HCT116 (cell line): ENCODE measurements around the gene SYNDIG1. TPM values are rescaled to one million over a fixed set of nuclear protein-coding genes. Genes with fewer than 3 reads are reported as not detected.
A peak's percentile ranks its signal among the peaks of the same experiment; 100 is the strongest.

Experiments used
- ATAC-seq: fragments of 200-7000 bp; cut with Tn5 transposase; 2 replicates; pipeline ENCODE4 v1.9.1; 2020; ENCODE audit warnings: mild to moderate bottlenecking, moderate library complexity
- BruUV-seq: library from RNA; stranded (reverse); fragments of 400-500 nt; replicated peaks from 2 replicates; lab custom pipeline; 2021; lab: Mats Ljungman, UMichigan
- CTCF ChIA-PET: fragments of 300-600 bp; sonication (Branson Sonifier 250); formaldehyde crosslinking; loops from one replicate; lab custom pipeline; 2021; ENCODE audit warnings: antibody characterized with exemption; lab: Charles Lee
- POLR2A ChIA-PET: fragments of 300-600, 350-600 bp; sonication (Branson Sonifier 250); formaldehyde crosslinking; loops from one replicate; lab custom pipeline; 2021; ENCODE audit warnings: antibody characterized with exemption; lab: Charles Lee
- RAD21 ChIA-PET, 2 experiments: fragments of 300-600 bp; sonication (Branson Sonifier 250); formaldehyde crosslinking; loops; one replicate each; lab custom pipeline; 2023; ENCODE audit warnings: low total read pairs in 2 of 2; ENCODE audit not compliant: uncharacterized antibody in 2 of 2, unreplicated experiment in 2 of 2, low non-redundant PET in 1 of 2; lab: Charles Lee
- DNase-seq: peaks from one replicate; pipeline ENCODE4 v3.0.0-alpha.2; 2010; ENCODE audit warnings: low read depth, low spot score
- H2AFZ ChIP-seq: fragments of 200-600 bp; shearing (Covaris generic), sonication (generic); 2 replicates; pipeline ENCODE4 v1.6.1; 2017; ENCODE audit warnings: low read depth, mixed run types, mixed read lengths, antibody characterized with exemption, low read length; ENCODE audit not compliant: poor library complexity, severe bottlenecking
- H3K27ac ChIP-seq: 2 replicates; pipeline ENCODE4 v1.5.1; 2012; ENCODE audit warnings: low read depth, low read length
- H3K27me3 ChIP-seq: fragments of 200-600 bp; sonication (generic); 2 replicates; pipeline ENCODE4 v1.6.1; 2016; ENCODE audit warnings: mixed run types, low read length, mixed read lengths; ENCODE audit not compliant: insufficient read depth
- H3K36me3 ChIP-seq, 2 experiments: fragments of 200-500 bp in 1 of 2; fragments of 200-600 bp in 1 of 2; sonication (Bioruptor generic) in 1 of 2; sonication (generic) in 1 of 2; 2 replicates each; pipeline versions ENCODE4 v1.5.1 to v1.6.1; 2014 to 2016; ENCODE audit warnings: low read length in 2 of 2, inconsistent platforms in 1 of 2, mixed read lengths in 1 of 2, mixed run types in 1 of 2; ENCODE audit not compliant: insufficient read depth in 2 of 2, control insufficient read depth in 1 of 2
- H3K4me1 ChIP-seq, 2 experiments: fragments of 200-600 bp in 1 of 2; sonication (generic) in 1 of 2; 2 replicates each; pipeline versions ENCODE4 v1.5.1 to v1.6.1; 2012 to 2017; ENCODE audit warnings: low read length in 2 of 2, inconsistent platforms in 1 of 2, mild to moderate bottlenecking in 1 of 2, mixed read lengths in 1 of 2, mixed run types in 1 of 2, moderate library complexity in 1 of 2; ENCODE audit not compliant: insufficient read depth in 2 of 2, control insufficient read depth in 1 of 2
- H3K4me2 ChIP-seq: fragments of 200-600 bp; sonication (generic); 2 replicates; pipeline ENCODE4 v1.6.1; 2017; ENCODE audit warnings: mixed run types, low read length, mixed read lengths
- H3K4me3 ChIP-seq, 2 experiments: fragments of 200-600 bp in 1 of 2; sonication (generic) in 1 of 2; replicated peaks in 1 of 2; 2 replicates each; pipeline ENCODE4 v1.5.1; 2011 to 2016; ENCODE audit warnings: low read length in 2 of 2, control low read depth in 1 of 2, low read depth in 1 of 2, mild to moderate bottlenecking in 1 of 2, mixed read lengths in 1 of 2, mixed run types in 1 of 2
- H3K79me2 ChIP-seq: fragments of 200-600 bp; sonication (generic); 2 replicates; pipeline ENCODE4 v1.6.1; 2017; ENCODE audit warnings: mild to moderate bottlenecking, mixed run types, low read length, moderate library complexity, mixed read lengths; ENCODE audit not compliant: insufficient read depth
- H3K9ac ChIP-seq: fragments of 200-600 bp; sonication (generic); 2 replicates; pipeline ENCODE4 v1.6.1; 2016; ENCODE audit warnings: low read length, mixed read lengths
- H3K9me2 ChIP-seq: fragments of 200-600 bp; sonication (generic), shearing (Covaris generic); 2 replicates; pipeline ENCODE4 v1.6.1; 2017; ENCODE audit warnings: mixed run types, mild to moderate bottlenecking, moderate library complexity; ENCODE audit not compliant: insufficient read depth
- H3K9me3 ChIP-seq, 2 experiments: fragments of 200-500 bp in 1 of 2; fragments of 200-600 bp in 1 of 2; sonication (Bioruptor generic) in 1 of 2; sonication (generic) in 1 of 2; 2 replicates each; pipeline ENCODE4 v1.6.1; 2014 to 2017; ENCODE audit warnings: low read length in 2 of 2, mixed read lengths in 2 of 2, inconsistent platforms in 1 of 2, low read depth in 1 of 2, mild to moderate bottlenecking in 1 of 2, mixed run types in 1 of 2, moderate library complexity in 1 of 2; ENCODE audit not compliant: control insufficient read depth in 1 of 2, insufficient read depth in 1 of 2
- H4K20me1 ChIP-seq: fragments of 200-600 bp; sonication (generic), shearing (Covaris generic); 2 replicates; pipeline ENCODE4 v1.6.1; 2017; ENCODE audit warnings: mixed run types, mild to moderate bottlenecking, moderate library complexity; ENCODE audit not compliant: insufficient read depth
- ATF3 ChIP-seq: IDR thresholded peaks from 2 replicates; pipeline ENCODE4 v1.6.1; 2012
- CEBPB ChIP-seq: IDR thresholded peaks from 2 replicates; pipeline ENCODE4 v1.6.1; 2012; ENCODE audit warnings: low read depth
- EZH2 ChIP-seq: fragments of 200-600 bp; sonication (generic); IDR thresholded peaks from 2 replicates; pipeline ENCODE4 v1.6.1; 2017; ENCODE audit warnings: antibody characterized with exemption, mixed run types
- JUND ChIP-seq: IDR thresholded peaks from 2 replicates; pipeline ENCODE4 v1.6.1; 2012
- REST ChIP-seq: IDR thresholded peaks from 2 replicates; pipeline ENCODE4 v1.6.1; 2012; ENCODE audit warnings: low read depth
- SIN3A ChIP-seq: IDR thresholded peaks from 2 replicates; pipeline ENCODE4 v1.6.1; 2012; ENCODE audit warnings: low read depth
- TCF7L2 ChIP-seq: IDR thresholded peaks from 2 replicates; pipeline ENCODE4 v1.7.0; 2011; ENCODE audit warnings: borderline replicate concordance, inconsistent platforms; ENCODE audit not compliant: insufficient read depth, insufficient read length; ENCODE audit errors: extremely low read depth
- ZBTB33 ChIP-seq: IDR thresholded peaks from 2 replicates; pipeline ENCODE4 v1.6.1; 2011; ENCODE audit warnings: mild to moderate bottlenecking, low read length, moderate library complexity; ENCODE audit not compliant: insufficient replicate concordance; ENCODE audit errors: extremely low read depth
- intact Hi-C: fragments of 100-400 bp; cut with micrococcal nuclease; formaldehyde crosslinking; loops from 2 replicates; pipeline ENCODE4 v1.10.0; 2022
- total RNA-seq: library from RNA; stranded (reverse); gene quantifications from one replicate; pipeline ENCODE4 v1.2.1, GENCODE V29; 2021; ENCODE audit not compliant: unreplicated experiment

Gene SYNDIG1
- total RNA-seq, 1 experiment from 2014 or later, result not detected

- BruUV-seq, result no TSS peak
- ChIA-PET CTCF (no interaction called here), RAD21 (no interaction called here), POLR2A (no interaction called here)
- peaks cover 6 to 32% of the 10 kb centered on the region in 2 experiments for H3K4me1 ChIP-seq
- H3K9me3 ChIP-seq, result no peaks in the 10 kb centered on the region
- ATAC-seq, result peak; percentile 58; the same call in 1 of the 2 replicates
- peaks cover 8% of the 10 kb centered on the region; the same call in 1 of the 2 replicates for H3K27me3 ChIP-seq
- no peaks in the 10 kb centered on the region for H3K79me2 ChIP-seq
- intact Hi-C loops, result no loop called here
- no peak overlapping the region for H3K27ac ChIP-seq
- no peaks in the 10 kb centered on the region for H4K20me1 ChIP-seq
- no peak overlapping the region for H2AFZ ChIP-seq
- no peaks in the 10 kb centered on the region for H3K9me2 ChIP-seq
- no peak overlapping the region for H3K9ac ChIP-seq
- peak overlapping the region; percentile 19 for H3K4me2 ChIP-seq
- H3K36me3 ChIP-seq, result no peaks in the 10 kb centered on the region
- H3K4me3 ChIP-seq, result no peak overlapping the region
- no peak for DNase-seq
- TF ChIP-seq EZH2 (no peak), ATF3 (0 out of 2 replicates have a peak, but pooled peaks have one; percentile 40), SIN3A (no peak), CEBPB (peak; percentile 46), REST (no peak), ZBTB33 (no peak), JUND (no peak), TCF7L2 (no peak)
Measured at GRCh38 chr20:24651171-24651975, 181.9 kb downstream of the SYNDIG1 start.
